SU-DHL-6 (cell line): Measurements from ENCODE around the gene RBP4.

Experiments used
- H2AFZ ChIP-seq: fragments of 200-600 bp; sonication (generic); 2 replicates; pipeline ENCODE4 v1.6.1; 2014; ENCODE audit warnings: low read depth, mild to moderate bottlenecking, moderate library complexity, mixed read lengths, antibody characterized with exemption, low read length; ENCODE audit not compliant: severe bottlenecking
- H3F3A ChIP-seq: fragments of 200-600 bp; shearing (Covaris generic); 2 replicates; pipeline ENCODE4 v1.6.0; 2016; ENCODE audit warnings: antibody characterized with exemption, mild to moderate bottlenecking; ENCODE audit not compliant: insufficient read depth
- H3K27ac ChIP-seq: fragments of 200-600 bp; sonication (generic); 2 replicates; pipeline ENCODE4 v1.5.1; 2016; ENCODE audit warnings: low read depth, mild to moderate bottlenecking, low read length, moderate library complexity, mixed read lengths
- H3K27me3 ChIP-seq: fragments of 200-600 bp; sonication (generic), shearing (Covaris generic); 2 replicates; pipeline ENCODE4 v1.6.0; 2014; ENCODE audit warnings: mild to moderate bottlenecking, low read length
- H3K36me3 ChIP-seq: fragments of 200-600 bp; sonication (generic); 2 replicates; pipeline ENCODE4 v1.6.1; 2014; ENCODE audit warnings: mild to moderate bottlenecking, low read length, mixed read lengths
- H3K4me2 ChIP-seq: fragments of 300-600, 200-600 bp; shearing (Covaris generic), sonication (generic); 2 replicates; pipeline ENCODE4 v1.6.0; 2014; ENCODE audit warnings: low read length, low read depth, mild to moderate bottlenecking; ENCODE audit not compliant: poor library complexity, severe bottlenecking
- H3K4me3 ChIP-seq: fragments of 200-600 bp; sonication (generic); 2 replicates; pipeline ENCODE4 v1.5.1; 2014; ENCODE audit warnings: antibody characterized with exemption, low read length, mild to moderate bottlenecking, mixed read lengths; ENCODE audit not compliant: insufficient read depth, poor library complexity, severe bottlenecking
- H3K79me2 ChIP-seq: fragments of 200-600 bp; sonication (generic); 2 replicates; pipeline ENCODE4 v1.6.1; 2014; ENCODE audit warnings: mild to moderate bottlenecking, low read length, moderate library complexity; ENCODE audit not compliant: insufficient read depth
- H3K9ac ChIP-seq: fragments of 200-600 bp; sonication (generic); 2 replicates; pipeline ENCODE4 v1.7.0; 2014; ENCODE audit warnings: mild to moderate bottlenecking, low read length
- H3K9me2 ChIP-seq: fragments of 200-600 bp; sonication (generic); replicated peaks from 2 replicates; pipeline ENCODE4 v1.6.1; 2014; ENCODE audit warnings: low read length; ENCODE audit not compliant: insufficient read depth
- H3K9me3 ChIP-seq: fragments of 200-600 bp; sonication (generic); 2 replicates; pipeline ENCODE4 v1.6.1; 2014; ENCODE audit warnings: low read length, mixed read lengths; ENCODE audit not compliant: insufficient read depth
- H4K20me1 ChIP-seq: fragments of 200-600 bp; sonication (generic); 2 replicates; pipeline ENCODE4 v1.6.1; 2014; ENCODE audit warnings: low read depth, mild to moderate bottlenecking, antibody characterized with exemption, low read length, moderate library complexity, mixed read lengths
- EZH2phosphoT487 ChIP-seq: fragments of 200-600 bp; sonication (generic), shearing (Covaris generic); conservative IDR thresholded peaks from 2 replicates; pipeline ENCODE4 v1.6.1; 2018; ENCODE audit warnings: mild to moderate bottlenecking, antibody characterized with exemption, low read length, moderate library complexity, mixed read lengths
- TF ChIP-seq, protein P1 (sequence below): fragments of 200-600 bp; sonication (generic); IDR thresholded peaks from one replicate; pipeline ENCODE4 v1.5.1; 2017; ENCODE audit warnings: antibody characterized with exemption, mild to moderate bottlenecking, low read length, moderate library complexity; ENCODE audit not compliant: insufficient read depth, poor library complexity, severe bottlenecking

Gene RBP4

DNA sequence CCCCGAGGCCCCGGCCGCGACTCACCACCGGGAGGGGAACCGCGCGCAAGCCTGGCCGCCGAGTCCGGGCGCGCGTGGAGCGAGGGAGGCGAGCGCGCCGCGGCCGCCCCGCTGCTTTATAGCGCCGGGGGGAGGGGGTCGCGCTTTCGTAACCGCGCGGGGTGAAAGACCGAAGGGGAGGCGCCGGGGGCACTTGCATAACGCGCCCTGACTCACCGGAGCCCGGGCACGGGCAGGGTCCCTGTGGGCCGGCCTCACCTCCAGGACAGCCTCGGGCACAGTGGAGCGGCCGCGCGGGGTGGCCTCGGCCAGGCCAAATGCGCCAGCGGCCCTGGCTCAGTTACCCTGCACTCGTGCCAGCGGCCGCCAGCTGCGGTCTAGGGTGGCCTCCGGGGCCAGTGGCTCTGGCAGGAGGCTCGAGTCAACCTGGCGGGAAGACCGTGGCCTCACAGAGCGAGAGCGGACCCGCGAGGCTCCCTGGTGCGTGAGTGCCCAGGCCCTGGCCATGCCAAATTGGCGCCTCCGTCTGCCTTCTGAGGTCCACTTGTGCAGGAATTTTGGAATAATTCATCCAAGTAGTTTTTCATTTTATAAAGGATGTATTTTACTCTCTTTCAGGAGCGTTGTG lies at the start of gene RBP4:
RBP4 (minus strand) TSS at position 90 of the 628 bp plus-strand sequence. CDS start 207 bp downstream, outside the sequence.
- H3K4me2 ChIP-seq = no peak within 1 kb of the TSS

DNA sequence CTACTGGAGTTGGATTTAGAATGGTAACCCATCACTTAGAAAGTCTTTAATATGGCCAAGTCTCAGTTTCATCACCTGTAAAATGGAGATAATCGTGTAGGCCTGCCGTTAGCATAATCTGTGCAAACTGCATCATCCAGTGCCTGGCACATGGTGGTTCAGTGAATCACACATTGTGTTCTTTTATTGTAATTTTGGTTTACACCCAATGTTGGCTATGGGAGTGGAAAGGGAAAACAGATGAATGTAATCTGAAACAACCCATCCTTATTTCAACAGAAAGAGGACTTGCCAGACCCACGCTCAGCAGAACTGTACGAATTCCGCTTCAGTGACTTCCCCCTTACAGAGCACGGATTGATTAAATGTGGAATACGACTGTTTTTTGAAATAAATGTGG lies 38.8 kb upstream of the RBP4 start:
- no peak for TF ChIP-seq EZH2phosphoT487
- TF ChIP-seq, protein P1, sequence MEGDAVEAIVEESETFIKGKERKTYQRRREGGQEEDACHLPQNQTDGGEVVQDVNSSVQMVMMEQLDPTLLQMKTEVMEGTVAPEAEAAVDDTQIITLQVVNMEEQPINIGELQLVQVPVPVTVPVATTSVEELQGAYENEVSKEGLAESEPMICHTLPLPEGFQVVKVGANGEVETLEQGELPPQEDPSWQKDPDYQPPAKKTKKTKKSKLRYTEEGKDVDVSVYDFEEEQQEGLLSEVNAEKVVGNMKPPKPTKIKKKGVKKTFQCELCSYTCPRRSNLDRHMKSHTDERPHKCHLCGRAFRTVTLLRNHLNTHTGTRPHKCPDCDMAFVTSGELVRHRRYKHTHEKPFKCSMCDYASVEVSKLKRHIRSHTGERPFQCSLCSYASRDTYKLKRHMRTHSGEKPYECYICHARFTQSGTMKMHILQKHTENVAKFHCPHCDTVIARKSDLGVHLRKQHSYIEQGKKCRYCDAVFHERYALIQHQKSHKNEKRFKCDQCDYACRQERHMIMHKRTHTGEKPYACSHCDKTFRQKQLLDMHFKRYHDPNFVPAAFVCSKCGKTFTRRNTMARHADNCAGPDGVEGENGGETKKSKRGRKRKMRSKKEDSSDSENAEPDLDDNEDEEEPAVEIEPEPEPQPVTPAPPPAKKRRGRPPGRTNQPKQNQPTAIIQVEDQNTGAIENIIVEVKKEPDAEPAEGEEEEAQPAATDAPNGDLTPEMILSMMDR = no peak
- Histone ChIP-seq H3K36me3 (no peaks in the 10 kb centered on the region), H4K20me1 (no peaks in the 10 kb centered on the region)

More for the DNA sequence above, at the start of gene RBP4:
- Histone ChIP-seq H3K9me2 (no peaks in the 10 kb centered on the region), H3K79me2 (no peaks in the 10 kb centered on the region), H2AFZ (no peak within 1 kb of the TSS), H3F3A (no peaks in the 10 kb centered on the region), H3K4me3 (no peak within 1 kb of the TSS), H3K9ac (no peak within 1 kb of the TSS), H4K20me1 (no peaks in the 10 kb centered on the region), H3K9me3 (no peaks in the 10 kb centered on the region), H3K27me3 (no peaks in the 10 kb centered on the region), H3K27ac (no peak within 1 kb of the TSS), H3K36me3 (no peaks in the 10 kb centered on the region)
- TF ChIP-seq EZH2phosphoT487 = no peak
- TF ChIP-seq, protein P1 = no peak

DNA sequence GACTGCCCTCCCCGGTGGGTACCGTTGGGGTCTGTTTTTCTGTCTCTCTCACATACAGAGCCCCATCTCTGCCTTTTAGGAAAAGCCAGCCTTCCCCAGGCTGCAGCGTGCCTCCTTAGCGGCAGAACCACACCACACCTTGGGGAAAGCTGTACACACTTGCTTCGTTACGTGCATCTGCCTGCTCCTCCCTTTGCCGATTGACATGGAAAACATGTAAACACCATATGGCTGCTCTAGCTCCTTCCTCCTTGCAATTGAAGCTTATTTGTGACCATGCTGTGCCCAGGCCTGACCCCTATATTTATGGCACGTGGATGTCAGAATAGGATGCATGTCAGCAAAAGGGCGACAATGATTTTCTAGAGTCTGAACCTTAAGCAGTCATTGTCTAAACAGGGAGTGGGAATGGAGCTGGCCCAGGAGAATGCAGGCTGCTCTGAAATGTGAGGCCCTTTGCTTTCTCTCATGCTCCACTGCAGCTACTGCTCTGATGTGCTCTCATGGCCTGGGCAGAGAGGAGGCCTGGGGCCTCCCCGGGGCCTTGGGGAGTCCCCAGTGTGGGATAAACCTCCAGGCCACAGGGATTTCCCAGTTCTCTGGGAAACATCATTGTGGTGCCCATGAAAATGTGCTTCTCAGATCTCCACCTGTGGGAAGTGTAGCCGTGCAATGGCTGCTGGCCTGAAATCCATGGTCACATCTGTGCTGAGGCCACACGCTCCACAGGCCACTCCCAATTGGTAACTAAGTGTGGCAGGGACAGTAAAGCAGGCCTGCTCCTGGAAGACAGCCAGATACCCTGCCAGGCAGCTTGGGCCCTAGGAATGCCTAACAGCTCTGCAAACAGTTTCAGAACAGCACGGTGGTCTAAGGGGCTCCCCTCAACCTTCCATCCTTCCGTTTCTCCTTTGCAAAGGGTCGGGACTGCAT lies 29.9 kb upstream of the RBP4 start:
- Histone ChIP-seq H3K27me3 (no peaks in the 10 kb centered on the region), H2AFZ (no peak overlapping the region), H3K9me2 (no peaks in the 10 kb centered on the region), H3K4me2 (no peak overlapping the region), H3K79me2 (no peaks in the 10 kb centered on the region), H3K9me3 (no peaks in the 10 kb centered on the region), H3K36me3 (no peaks in the 10 kb centered on the region), H3F3A (no peaks in the 10 kb centered on the region), H3K4me3 (no peak overlapping the region), H4K20me1 (no peaks in the 10 kb centered on the region), H3K9ac (no peak overlapping the region), H3K27ac (no peak overlapping the region)
- TF ChIP-seq, protein P1 = no peak
- no peak for TF ChIP-seq EZH2phosphoT487

More for the DNA sequence above, 38.8 kb upstream of the RBP4 start:
- Histone ChIP-seq H3K9me3 (no peaks in the 10 kb centered on the region), H3K9ac (no peak overlapping the region), H3K79me2 (no peaks in the 10 kb centered on the region), H3K9me2 (no peaks in the 10 kb centered on the region; the same call in 1 of the 2 replicates), H3K27ac (no peak overlapping the region), H3K4me2 (no peak overlapping the region), H2AFZ (no peak overlapping the region), H3K4me3 (no peak overlapping the region), H3K27me3 (no peaks in the 10 kb centered on the region), H3F3A (no peaks in the 10 kb centered on the region)
